GM19035 (cell line): ENCODE results near the gene TNFRSF1A.

ENCODE experiments used
- ATAC-seq: cut with Tn5 transposase; IDR thresholded peaks from one replicate; pipeline ENCODE4 v1.9.1; 2021; ENCODE audit not compliant: unreplicated experiment

TNFRSF1A gene

GRCh38 chr12:6279631-6280030 lies 62.2 kb downstream of the TNFRSF1A start:
- no peak for ATAC-seq

GRCh38 chr12:6279256-6279628 lies 62.6 kb downstream of the TNFRSF1A start:
- ATAC-seq: no peak
